H9 (cell line): ENCODE results near the gene OR1M1. TPM values are rescaled to one million over a fixed set of nuclear protein-coding genes. Genes with fewer than 3 reads are reported as not detected.

ENCODE experiments used
- DNase-seq: peaks from one replicate; pipeline ENCODE4 v3.0.0-alpha.2; 2017
- H2AFZ ChIP-seq: one replicate; pipeline ENCODE4 v1.6.1; 2013; ENCODE audit warnings: mild to moderate bottlenecking, low read length, control low read depth, moderate library complexity
- H2AK5ac ChIP-seq: 2 replicates; pipeline ENCODE4 v1.6.1; 2013; ENCODE audit warnings: low read length, control low read depth, mixed read lengths; ENCODE audit not compliant: insufficient read length
- H2BK120ac ChIP-seq: one replicate; pipeline ENCODE4 v1.6.1; 2013; ENCODE audit warnings: low read depth, mild to moderate bottlenecking, low read length, control low read depth, inconsistent platforms; ENCODE audit not compliant: poor library complexity, severe bottlenecking
- H2BK12ac ChIP-seq: 2 replicates; pipeline ENCODE4 v1.6.1; 2013; ENCODE audit warnings: low read length, control low read depth, mixed read lengths, low read depth; ENCODE audit not compliant: insufficient read length
- H2BK15ac ChIP-seq: 2 replicates; pipeline ENCODE4 v1.6.1; 2013; ENCODE audit warnings: low read depth, low read length, control low read depth
- H2BK20ac ChIP-seq: one replicate; pipeline ENCODE4 v1.6.1; 2013; ENCODE audit warnings: low read depth, mild to moderate bottlenecking, low read length, control low read depth, inconsistent platforms; ENCODE audit not compliant: poor library complexity, severe bottlenecking
- H2BK5ac ChIP-seq: 2 replicates; pipeline ENCODE4 v1.6.1; 2013; ENCODE audit warnings: low read length, control low read depth, mixed read lengths; ENCODE audit not compliant: insufficient read length
- H3K14ac ChIP-seq: 2 replicates; pipeline ENCODE4 v1.6.1; 2013; ENCODE audit warnings: low read length, control low read depth; ENCODE audit not compliant: insufficient read depth
- H3K18ac ChIP-seq: 2 replicates; pipeline ENCODE4 v1.6.1; 2013; ENCODE audit warnings: low read depth, mild to moderate bottlenecking, mixed read lengths, low read length, control low read depth; ENCODE audit not compliant: insufficient read length
- H3K23ac ChIP-seq: 2 replicates; pipeline ENCODE4 v1.6.1; 2013; ENCODE audit warnings: low read length, control low read depth, mixed read lengths, low read depth; ENCODE audit not compliant: insufficient read length
- H3K23me2 ChIP-seq: 2 replicates; pipeline ENCODE4 v1.6.1; 2013; ENCODE audit warnings: low read depth, mild to moderate bottlenecking, mixed read lengths, low read length, control low read depth; ENCODE audit not compliant: insufficient read length, poor library complexity, severe bottlenecking
- H3K27ac ChIP-seq: 2 replicates; pipeline ENCODE4 v1.5.1; 2013; ENCODE audit warnings: low read length, control low read depth, mixed read lengths, low read depth; ENCODE audit not compliant: insufficient read length
- H3K27me3 ChIP-seq: 2 replicates; pipeline ENCODE4 v1.6.1; 2013; ENCODE audit warnings: low read length, control low read depth, inconsistent platforms; ENCODE audit not compliant: insufficient read depth
- H3K4ac ChIP-seq: 2 replicates; pipeline ENCODE4 v1.6.1; 2013; ENCODE audit warnings: low read depth, mild to moderate bottlenecking, control low read depth, inconsistent platforms, low read length, moderate library complexity
- H3K4me1 ChIP-seq: 2 replicates; pipeline ENCODE4 v1.6.1; 2013; ENCODE audit warnings: low read length, control low read depth, inconsistent platforms; ENCODE audit not compliant: insufficient read depth
- H3K4me2 ChIP-seq: 2 replicates; pipeline ENCODE4 v1.6.1; 2013; ENCODE audit warnings: low read length, control low read depth, mixed read lengths; ENCODE audit not compliant: insufficient read length, insufficient read depth
- H3K56ac ChIP-seq: 2 replicates; pipeline ENCODE4 v1.6.1; 2013; ENCODE audit warnings: low read depth, mild to moderate bottlenecking, mixed read lengths, low read length, control low read depth; ENCODE audit not compliant: insufficient read length
- H3K79me1 ChIP-seq: 2 replicates; pipeline ENCODE4 v1.6.1; 2013; ENCODE audit warnings: low read depth, mild to moderate bottlenecking, moderate library complexity, low read length, control low read depth, inconsistent platforms; ENCODE audit not compliant: insufficient read depth, poor library complexity, severe bottlenecking
- H3K79me2 ChIP-seq: 2 replicates; pipeline ENCODE4 v1.6.1; 2013; ENCODE audit warnings: low read length, control low read depth, inconsistent platforms; ENCODE audit not compliant: insufficient read depth
- H3K9ac ChIP-seq: 2 replicates; pipeline ENCODE4 v1.6.1; 2013; ENCODE audit warnings: low read length, control low read depth, mixed read lengths; ENCODE audit not compliant: insufficient read length; ENCODE audit errors: extremely low read depth
- H3K9me3 ChIP-seq: one replicate; pipeline ENCODE4 v1.6.1; 2013; ENCODE audit warnings: low read depth, low read length, inconsistent platforms; ENCODE audit not compliant: control insufficient read depth
- H3T11ph ChIP-seq: one replicate; pipeline ENCODE4 v1.6.1; 2013; ENCODE audit warnings: mild to moderate bottlenecking, low read length, control low read depth, inconsistent platforms
- H4K20me1 ChIP-seq: one replicate; pipeline ENCODE4 v1.6.1; 2013; ENCODE audit not compliant: control insufficient read depth, insufficient read length, insufficient read depth
- H4K5ac ChIP-seq: 2 replicates; pipeline ENCODE4 v1.6.1; 2013; ENCODE audit warnings: low read depth, mild to moderate bottlenecking, mixed read lengths, low read length, control low read depth; ENCODE audit not compliant: insufficient read length
- H4K8ac ChIP-seq: replicated peaks from 2 replicates; pipeline ENCODE4 v1.6.1; 2013; ENCODE audit warnings: low read length, control low read depth, mixed read lengths, low read depth; ENCODE audit not compliant: insufficient read length
- H4K91ac ChIP-seq: 2 replicates; pipeline ENCODE4 v1.6.1; 2013; ENCODE audit warnings: low read depth, mild to moderate bottlenecking, moderate library complexity, mixed read lengths, low read length, control low read depth; ENCODE audit not compliant: insufficient read length
- H3K27ac Mint-ChIP-seq, 3 experiments: 2 replicates in 2 of 3; 3 replicates in 1 of 3; pipeline ENCODE4 v1.8.0; 2020 to 2021; ENCODE audit warnings: mixed read lengths in 3 of 3, mild to moderate bottlenecking in 1 of 3, moderate library complexity in 1 of 3
- H3K27me3 Mint-ChIP-seq: 2 replicates; pipeline ENCODE4 v1.8.0; 2021; ENCODE audit warnings: low read depth, mild to moderate bottlenecking, moderate library complexity, mixed read lengths
- H3K36me3 Mint-ChIP-seq, 3 experiments: 2 replicates in 2 of 3; 3 replicates in 1 of 3; pipeline ENCODE4 v1.8.0; 2020 to 2021; ENCODE audit warnings: low read depth in 3 of 3, mixed read lengths in 3 of 3; ENCODE audit not compliant: insufficient read depth in 1 of 3
- H3K4me1 Mint-ChIP-seq, 2 experiments: 2 replicates each; pipeline ENCODE4 v1.8.0; 2020; ENCODE audit warnings: mixed read lengths in 2 of 2
- H3K4me3 Mint-ChIP-seq, 2 experiments: 2 replicates in 1 of 2; 3 replicates in 1 of 2; pipeline ENCODE4 v1.8.0; 2020 to 2021; ENCODE audit warnings: mild to moderate bottlenecking in 2 of 2, mixed read lengths in 2 of 2, moderate library complexity in 1 of 2
- H3K9me3 Mint-ChIP-seq, 2 experiments: 2 replicates in 1 of 2; 3 replicates in 1 of 2; pipeline ENCODE4 v1.8.0; 2020; ENCODE audit warnings: mild to moderate bottlenecking in 2 of 2, mixed read lengths in 2 of 2, moderate library complexity in 1 of 2
- WGBS: extraction: QIAGEN DNeasy Blood & Tissue Kit; methylation state at CpG from one replicate; pipeline ENCODE4 v1.1.7; 2013; ENCODE audit warnings: missing lambda C conversion rate, low lambda C conversion rate, mixed read lengths; ENCODE audit not compliant: insufficient read length; ENCODE audit errors: extremely low coverage; 5-methylcytosine and 5-hydroxymethylcytosine counted together
- total RNA-seq: library from RNA; stranded (reverse); gene quantifications from 2 replicates; pipeline ENCODE4 v1.2.1, GENCODE V29; 2021
- TF ChIP-seq, protein P1 (sequence below): fragments of 200-600 bp; sonication (generic); conservative IDR thresholded peaks from 3 replicates; pipeline ENCODE4 v1.8.0; 2021; ENCODE audit warnings: antibody characterized with exemption, mild to moderate bottlenecking

OR1M1 gene
- total RNA-seq, 1 experiment from 2014 or later = not detected

DNA sequence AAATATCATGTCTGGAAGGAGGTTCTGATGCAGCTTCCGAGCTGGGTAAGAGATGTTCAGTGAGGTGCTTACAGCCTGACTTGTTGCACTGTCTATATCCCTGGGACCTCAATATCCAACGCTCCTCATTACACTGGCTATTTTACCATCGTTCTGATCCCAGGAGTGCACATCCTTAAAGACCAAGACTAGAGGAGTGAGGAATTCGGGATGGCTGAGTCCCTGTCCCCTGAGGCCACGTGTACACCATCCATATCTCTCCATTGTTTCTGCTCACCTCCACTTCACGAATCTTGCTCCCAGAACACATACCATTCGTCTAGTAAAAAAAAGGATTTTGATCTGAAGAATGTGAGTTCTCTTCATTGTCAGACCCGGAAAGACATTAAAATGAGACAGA, 20.5 kb downstream of the OR1M1 start, which contains the start of gene OR7G2:
Gene OR7G2, minus strand, starts transcription at position 101 of the 400 bp plus-strand sequence. CDS start 4,232 bp downstream, outside the sequence.
- no peak within 1 kb of the TSS for H3K56ac ChIP-seq
- no peak for DNase-seq
- H4K5ac ChIP-seq = no peak within 1 kb of the TSS
- no peak within 1 kb of the TSS for H3K27ac Mint-ChIP-seq
- H4K91ac ChIP-seq = no peak within 1 kb of the TSS
- H2BK120ac ChIP-seq = no peak within 1 kb of the TSS
- no peak within 1 kb of the TSS for H3T11ph ChIP-seq
- H3K36me3 Mint-ChIP-seq = peaks cover 2 to 31% (median 8%) of the 10 kb centered on the region in 3 experiments
- H3K27ac ChIP-seq = no peak within 1 kb of the TSS
- WGBS = no CpG with 5 or more reads among the region's 8 CpGs
- TF ChIP-seq, protein P1, sequence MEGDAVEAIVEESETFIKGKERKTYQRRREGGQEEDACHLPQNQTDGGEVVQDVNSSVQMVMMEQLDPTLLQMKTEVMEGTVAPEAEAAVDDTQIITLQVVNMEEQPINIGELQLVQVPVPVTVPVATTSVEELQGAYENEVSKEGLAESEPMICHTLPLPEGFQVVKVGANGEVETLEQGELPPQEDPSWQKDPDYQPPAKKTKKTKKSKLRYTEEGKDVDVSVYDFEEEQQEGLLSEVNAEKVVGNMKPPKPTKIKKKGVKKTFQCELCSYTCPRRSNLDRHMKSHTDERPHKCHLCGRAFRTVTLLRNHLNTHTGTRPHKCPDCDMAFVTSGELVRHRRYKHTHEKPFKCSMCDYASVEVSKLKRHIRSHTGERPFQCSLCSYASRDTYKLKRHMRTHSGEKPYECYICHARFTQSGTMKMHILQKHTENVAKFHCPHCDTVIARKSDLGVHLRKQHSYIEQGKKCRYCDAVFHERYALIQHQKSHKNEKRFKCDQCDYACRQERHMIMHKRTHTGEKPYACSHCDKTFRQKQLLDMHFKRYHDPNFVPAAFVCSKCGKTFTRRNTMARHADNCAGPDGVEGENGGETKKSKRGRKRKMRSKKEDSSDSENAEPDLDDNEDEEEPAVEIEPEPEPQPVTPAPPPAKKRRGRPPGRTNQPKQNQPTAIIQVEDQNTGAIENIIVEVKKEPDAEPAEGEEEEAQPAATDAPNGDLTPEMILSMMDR = no peak
- no peak within 1 kb of the TSS for H2BK12ac ChIP-seq
- H2BK20ac ChIP-seq = no peak within 1 kb of the TSS
- no peak within 1 kb of the TSS for H2AK5ac ChIP-seq
- no peak within 1 kb of the TSS for H3K9ac ChIP-seq
- H3K23ac ChIP-seq = no peak within 1 kb of the TSS
- peaks cover 63 to 86% of the 10 kb centered on the region in 2 experiments for H3K9me3 Mint-ChIP-seq
- no peak within 1 kb of the TSS for H2BK15ac ChIP-seq
- no peaks in the 10 kb centered on the region for H3K79me2 ChIP-seq
- H3K23me2 ChIP-seq = no peaks in the 10 kb centered on the region
- H3K9me3 ChIP-seq = peaks cover 7% of the 10 kb centered on the region
- H3K4me1 Mint-ChIP-seq = no peaks in the 10 kb centered on the region
- no peak within 1 kb of the TSS for H2BK5ac ChIP-seq
- H3K27me3 ChIP-seq = no peaks in the 10 kb centered on the region
- no peak within 1 kb of the TSS for H3K14ac ChIP-seq
- no peaks in the 10 kb centered on the region for H3K79me1 ChIP-seq
- H4K8ac ChIP-seq = no peak within 1 kb of the TSS
- H2AFZ ChIP-seq = no peak within 1 kb of the TSS
- no peak within 1 kb of the TSS for H3K4me2 ChIP-seq
- H3K18ac ChIP-seq = no peak within 1 kb of the TSS
- H4K20me1 ChIP-seq = no peaks in the 10 kb centered on the region
- peaks cover 9% of the 10 kb centered on the region for H3K27me3 Mint-ChIP-seq
- H3K4me1 ChIP-seq = no peaks in the 10 kb centered on the region
- no peak within 1 kb of the TSS for H3K4me3 Mint-ChIP-seq
- no peak within 1 kb of the TSS for H3K4ac ChIP-seq
